Panc1 (cell line): Measurements from ENCODE around the gene XYLT1. TPM values are rescaled to one million over a fixed set of nuclear protein-coding genes. Genes with fewer than 3 reads are reported as not detected.
A peak's percentile ranks its signal among the peaks of the same experiment; 100 is the strongest.

Experiments used
- ATAC-seq: fragments of 200-7000 bp; cut with Tn5 transposase; 2 replicates; pipeline ENCODE4 v1.9.1; 2020; ENCODE audit warnings: mild to moderate bottlenecking, moderate library complexity
- BruUV-seq: library from RNA; stranded (reverse); fragments of 400-500 nt; replicated peaks from 2 replicates; lab custom pipeline; 2021; lab: Mats Ljungman, UMichigan
- CTCF ChIA-PET: fragments of 300-600 bp; sonication (Branson Sonifier 250); formaldehyde crosslinking; loops from one replicate; lab custom pipeline; 2022; ENCODE audit warnings: antibody characterized with exemption; lab: Charles Lee
- POLR2A ChIA-PET: fragments of 300-600 bp; sonication (Branson Sonifier 250); formaldehyde crosslinking; loops from one replicate; lab custom pipeline; 2022; ENCODE audit warnings: antibody characterized with exemption; lab: Charles Lee
- DNase-seq: peaks from one replicate; pipeline ENCODE4 v3.0.0-alpha.2; 2010; ENCODE audit warnings: low read depth, low spot score
- H3K27ac ChIP-seq: 2 replicates; pipeline ENCODE4 v1.5.1; 2011; ENCODE audit warnings: mild to moderate bottlenecking, low read length, inconsistent platforms
- H3K27me3 ChIP-seq: fragments of 200-500 bp; sonication (Bioruptor generic); 2 replicates; pipeline ENCODE4 v1.6.0; 2014; ENCODE audit warnings: low read length, inconsistent platforms; ENCODE audit not compliant: control insufficient read depth, insufficient read depth
- H3K36me3 ChIP-seq: fragments of 200-500 bp; sonication (Bioruptor generic); 2 replicates; pipeline ENCODE4 v1.5.1; 2014; ENCODE audit warnings: inconsistent platforms, mild to moderate bottlenecking, low read length, moderate library complexity; ENCODE audit not compliant: control insufficient read depth, insufficient read depth
- H3K4me1 ChIP-seq: 2 replicates; pipeline ENCODE4 v1.5.1; 2011; ENCODE audit warnings: inconsistent platforms, mild to moderate bottlenecking, low read length, moderate library complexity; ENCODE audit not compliant: control insufficient read depth, insufficient read depth
- H3K4me3 ChIP-seq, 2 experiments: 2 replicates each; pipeline ENCODE4 v1.5.1; 2011 to 2012; ENCODE audit warnings: low read depth in 2 of 2, low read length in 2 of 2, mild to moderate bottlenecking in 2 of 2, inconsistent platforms in 1 of 2, moderate library complexity in 1 of 2
- H3K9me3 ChIP-seq: fragments of 200-500 bp; sonication (Bioruptor generic); 2 replicates; pipeline ENCODE4 v1.5.1; 2014; ENCODE audit warnings: low read depth, mild to moderate bottlenecking, inconsistent platforms, low read length, moderate library complexity; ENCODE audit not compliant: control insufficient read depth, insufficient read depth
- CTCF ChIP-seq: fragments of 450-650 bp; IDR thresholded peaks from 2 replicates; pipeline ENCODE4 v1.5.1; 2017; ENCODE audit warnings: mild to moderate bottlenecking
- POLR2AphosphoS5 ChIP-seq: IDR thresholded peaks from 2 replicates; pipeline ENCODE4 v1.6.1; 2012; ENCODE audit warnings: mild to moderate bottlenecking, low read depth, low read length, moderate library complexity
- REST ChIP-seq, 2 experiments: IDR thresholded peaks; 2 replicates each; pipeline ENCODE4 v1.6.1; 2011 to 2012; ENCODE audit warnings: low read depth in 2 of 2, control low read depth in 1 of 2, low read length in 1 of 2, mild to moderate bottlenecking in 1 of 2, moderate library complexity in 1 of 2; ENCODE audit not compliant: insufficient read depth in 1 of 2
- SIN3A ChIP-seq: IDR thresholded peaks from 2 replicates; pipeline ENCODE4 v1.6.1; 2012; ENCODE audit warnings: low read depth, mild to moderate bottlenecking, low read length, moderate library complexity, borderline replicate concordance; ENCODE audit not compliant: insufficient read depth
- in situ Hi-C: cut with HindIII; loops from 2 replicates; pipeline ENCODE4 v1.10.0; 2016; ENCODE audit warnings: low sequenced_read_pairs, low pct_unique_long_range_greater_than_20kb
- intact Hi-C: fragments of 100-400 bp; cut with micrococcal nuclease; formaldehyde crosslinking; loops from one replicate; pipeline ENCODE4 v1.10.0; 2022; ENCODE audit not compliant: unreplicated experiment
- total RNA-seq: library from RNA; stranded (reverse); gene quantifications from one replicate; pipeline ENCODE4 v1.2.1, GENCODE V29; 2021; ENCODE audit not compliant: unreplicated experiment

The XYLT1 gene
- total RNA-seq, 1 experiment from 2014 or later, result 0.62 TPM

GRCh38 chr16:17056666-17057065 is 414.1 kb downstream of the XYLT1 start:
- H3K36me3 ChIP-seq, result no peaks in the 10 kb centered on the region
- no peak for TF ChIP-seq REST (IDR thresholded peaks at IDR 0.05; ENCODE audit: insufficient read depth in 1 of 2, low read depth in 2 of 2, low read length in 1 of 2)
- TF ChIP-seq CTCF, result no peak
- TF ChIP-seq SIN3A, result no peak
- no peak for TF ChIP-seq POLR2AphosphoS5
- intact Hi-C loops, result no loop called here
- H3K27me3 ChIP-seq, result no peaks in the 10 kb centered on the region
- no peak for ATAC-seq
- H3K4me3 ChIP-seq, result no peak overlapping the region
- POLR2A ChIA-PET, result no interaction called here
- in situ Hi-C loops, result loop anchor here (25.0 kb wide), 1 partner anchor 131 kb away; no protein-coding TSS in a partner anchor
- BruUV-seq, result no TSS peak
- H3K27ac ChIP-seq, result no peak overlapping the region
- H3K9me3 ChIP-seq, result no peaks in the 10 kb centered on the region; the same call in 1 of the 2 replicates
- CTCF ChIA-PET, result no interaction called here
- no peak for DNase-seq
- no peaks in the 10 kb centered on the region for H3K4me1 ChIP-seq

- no peak for ATAC-seq
- Histone ChIP-seq H3K9me3 (no peaks in the 10 kb centered on the region; the same call in 1 of the 2 replicates), H3K27ac (no peak overlapping the region), H3K4me3 (no peak overlapping the region), H3K4me1 (no peaks in the 10 kb centered on the region), H3K27me3 (no peaks in the 10 kb centered on the region), H3K36me3 (no peaks in the 10 kb centered on the region)
- POLR2A ChIA-PET, result no interaction called here
- no TSS peak for BruUV-seq
- intact Hi-C loops (no loop called here), in situ Hi-C loops (loop anchor here (25.0 kb wide), 1 partner anchor 134 kb away; no protein-coding TSS in a partner anchor)
- no peak for DNase-seq
- CTCF ChIA-PET, result no interaction called here
- no peak for TF ChIP-seq POLR2AphosphoS5
- TF ChIP-seq CTCF, result peak; percentile 9; the same call in 1 of the 2 replicates
Measured at GRCh38 chr16:17053536-17054160, 417.1 kb downstream of the XYLT1 start.
